Measurements from ENCODE around the gene TBXA2R.

Gene TBXA2R

DNA sequence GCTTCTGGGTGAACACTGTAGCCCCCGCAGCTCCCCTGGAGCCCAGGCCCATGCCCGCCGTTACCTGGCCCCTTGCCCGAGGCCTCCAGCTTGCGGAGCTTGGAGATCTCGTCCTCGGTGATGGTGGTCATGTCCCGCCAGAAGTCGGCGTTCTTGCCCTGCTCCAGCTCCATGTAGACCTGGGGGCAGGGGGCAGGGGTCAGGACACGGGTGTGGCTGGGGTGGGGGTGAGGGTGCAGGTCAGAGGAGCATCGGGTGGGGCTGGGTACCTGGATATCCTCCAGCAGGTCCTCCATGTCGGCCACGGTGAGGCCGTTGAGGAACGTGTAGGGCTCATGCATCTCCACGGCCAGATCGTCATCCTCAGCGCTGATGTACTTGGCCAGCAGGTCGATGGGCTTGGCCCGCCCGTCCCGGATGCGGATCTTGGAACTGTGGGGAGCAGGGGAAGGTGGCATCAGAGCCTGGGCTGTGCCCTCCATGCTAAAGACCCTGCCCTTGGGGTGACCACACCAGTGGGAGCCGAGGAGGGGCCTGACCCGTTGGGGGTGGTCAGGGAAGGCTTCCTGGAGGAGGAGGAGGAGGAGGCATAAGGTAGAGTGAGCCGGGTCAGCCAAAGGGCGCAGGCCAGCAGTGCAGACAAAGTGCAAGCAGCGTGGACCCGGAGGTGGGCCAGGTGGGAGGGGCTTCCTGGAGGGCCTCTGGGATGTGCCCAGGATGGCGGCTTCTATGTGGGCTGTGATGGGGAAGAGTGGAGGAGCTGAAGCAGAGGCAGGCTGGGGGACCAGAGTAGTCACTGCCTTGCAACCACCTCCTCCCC, 12.3 kb upstream of the TBXA2R start:
- DNase-seq, result no peak

DNA sequence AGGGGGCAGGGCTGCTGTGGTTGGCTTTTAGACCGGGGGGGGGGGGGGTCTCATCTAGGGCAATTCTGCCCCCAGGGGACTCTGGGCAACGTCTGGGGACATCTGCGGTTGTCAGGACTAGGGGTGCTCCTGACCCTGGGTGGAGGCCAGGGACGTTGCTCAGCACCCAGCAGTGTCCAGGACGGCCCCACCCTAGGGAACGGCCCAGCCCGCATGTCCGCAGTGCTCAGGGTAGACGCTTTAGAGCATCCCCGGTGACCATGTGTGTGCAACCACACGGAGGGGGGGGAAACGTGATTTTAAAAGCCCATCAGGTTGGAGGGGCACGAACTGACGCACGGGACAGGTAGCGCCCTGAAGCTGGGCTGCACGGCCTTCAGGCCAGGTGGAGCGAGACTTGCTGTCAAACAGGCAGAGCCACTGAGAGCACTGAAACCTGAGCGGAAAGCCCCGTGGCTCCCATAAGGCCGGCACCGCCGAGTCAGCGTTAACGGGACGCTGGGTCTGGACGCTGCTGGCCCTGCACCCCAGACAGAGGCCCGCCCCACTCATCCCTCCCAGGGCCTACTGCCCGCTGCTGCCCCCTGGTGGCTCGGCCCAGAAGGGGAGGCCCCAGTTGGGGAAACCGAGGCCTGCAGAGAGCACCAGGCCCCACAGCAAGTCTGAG, 11.6 kb upstream of the TBXA2R start:
- DNase-seq, result peak; percentile 66 to 68

DNA sequence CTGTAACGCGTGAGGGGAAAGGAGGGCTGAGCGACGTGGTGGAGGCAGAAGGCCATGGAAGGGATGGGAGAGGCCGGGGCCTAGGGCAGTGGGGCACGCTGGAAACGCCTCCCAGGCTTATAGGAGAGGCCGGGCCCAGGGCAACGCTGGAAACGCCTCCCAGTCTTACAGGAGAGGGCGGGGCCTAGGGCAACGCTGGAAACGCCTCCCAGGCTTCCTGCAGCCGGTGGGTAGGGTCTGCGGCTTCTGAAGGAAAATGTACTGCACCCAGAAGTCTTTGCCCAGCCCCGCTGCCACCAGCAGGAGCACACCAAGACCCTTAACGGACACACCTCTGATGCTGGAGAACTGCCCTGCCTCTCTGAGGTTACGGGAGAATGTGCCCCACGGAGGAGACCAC, 10.8 kb upstream of the TBXA2R start:
- no peak for DNase-seq

DNA sequence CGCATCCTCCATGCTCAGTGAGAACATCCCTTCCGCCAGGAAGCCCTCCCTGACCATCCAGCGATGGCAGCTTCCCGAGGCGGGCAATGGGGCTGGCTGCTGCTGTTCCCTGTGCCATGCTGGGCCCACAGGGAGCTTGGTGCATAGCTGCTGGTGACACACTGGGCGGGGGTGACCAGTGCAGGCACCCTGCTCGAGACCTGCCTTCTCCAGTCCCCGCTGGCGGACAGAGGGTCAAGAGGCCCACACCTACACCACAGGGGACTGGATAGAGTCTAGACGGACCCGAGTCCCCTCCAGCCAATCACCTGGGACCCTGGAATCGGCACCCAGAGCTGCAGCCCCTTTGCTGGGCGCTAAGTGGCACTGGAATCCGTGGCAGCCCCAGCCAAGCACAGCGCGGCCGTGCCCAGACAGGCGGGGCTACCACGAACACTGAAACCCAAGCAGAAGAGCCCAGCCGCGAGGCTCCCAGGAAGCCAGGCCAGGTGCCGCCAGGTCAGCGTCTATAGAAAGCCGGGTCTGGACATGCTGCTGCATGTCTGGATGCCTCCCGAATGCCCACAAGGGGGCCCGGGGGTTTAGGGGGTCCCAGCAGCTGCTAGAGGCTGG, 9.0 kb upstream of the TBXA2R start:
- DNase-seq, result no peak

DNA sequence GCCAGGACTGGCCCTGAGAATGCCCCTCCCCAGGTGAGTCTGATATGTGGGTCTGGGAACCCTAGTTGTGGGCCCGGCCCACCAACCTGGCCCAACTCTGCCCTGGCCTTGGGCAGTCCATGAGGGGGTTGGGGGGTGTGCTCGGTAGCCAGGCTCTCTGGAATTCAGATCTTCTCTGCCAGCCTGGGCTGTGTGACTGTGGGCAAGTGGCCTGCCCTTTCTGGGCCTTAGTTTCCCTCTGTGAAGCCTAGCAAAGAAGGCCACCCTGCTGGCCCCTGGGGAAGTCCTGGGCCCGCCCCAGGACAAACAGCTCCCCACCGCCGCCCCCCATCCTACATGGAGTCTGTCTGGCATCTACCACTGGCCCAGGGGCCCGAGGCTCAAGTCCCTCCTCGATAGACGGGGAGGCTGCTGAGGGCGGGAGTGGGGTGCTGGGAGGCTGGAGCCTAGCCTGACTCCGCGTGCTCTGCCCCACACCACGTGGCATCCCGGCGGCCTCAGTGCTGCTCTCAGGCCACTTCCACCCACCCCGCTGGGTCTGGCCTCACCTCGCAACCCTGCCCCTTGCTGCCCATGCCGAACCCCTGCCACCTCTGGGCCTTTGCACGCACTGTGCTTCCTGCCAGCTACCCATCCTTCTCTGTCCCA, 8.3 kb upstream of the TBXA2R start:
- DNase-seq, result no peak

DNA sequence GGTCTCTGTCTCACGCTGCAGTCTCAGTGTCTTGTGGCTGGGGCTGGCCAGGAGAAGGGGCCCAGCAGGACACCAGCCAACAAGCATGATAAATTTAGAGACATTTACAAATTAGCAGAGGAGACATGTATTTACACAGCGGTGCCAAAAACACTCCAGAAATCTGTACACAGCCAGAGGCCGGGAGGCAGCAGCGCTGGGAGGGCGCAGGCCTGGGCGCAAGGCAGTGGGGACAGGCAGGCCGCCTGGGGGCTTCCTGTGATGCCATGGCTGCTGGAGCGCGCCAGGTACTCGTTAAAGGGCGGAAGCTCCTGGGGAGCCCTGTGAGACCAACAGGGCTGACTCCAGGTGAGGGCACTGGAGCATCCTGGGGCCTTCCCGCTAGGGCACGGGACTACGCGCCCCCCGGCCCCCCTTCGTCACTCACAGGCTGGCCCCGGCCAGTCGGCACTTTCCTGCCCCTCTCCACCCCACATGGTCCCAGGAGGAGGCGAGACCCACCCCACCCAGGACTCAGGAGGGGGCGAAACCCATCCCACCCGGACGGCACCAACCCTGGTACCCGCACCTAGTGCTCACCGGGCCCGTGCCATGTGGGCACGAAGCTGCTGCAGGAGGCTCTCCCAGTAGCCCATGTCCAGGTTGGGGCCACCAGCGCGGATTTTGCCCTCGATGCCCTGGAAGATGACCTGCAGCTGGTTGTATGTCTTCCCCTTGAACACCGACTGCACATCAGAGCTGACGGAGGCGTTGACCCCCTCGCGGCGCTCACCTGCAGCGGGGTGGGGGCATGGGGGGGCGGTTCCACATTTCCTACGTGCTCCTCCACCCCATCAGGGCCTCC, 7.4 kb upstream of the TBXA2R start:
- DNase-seq, result no peak

DNA sequence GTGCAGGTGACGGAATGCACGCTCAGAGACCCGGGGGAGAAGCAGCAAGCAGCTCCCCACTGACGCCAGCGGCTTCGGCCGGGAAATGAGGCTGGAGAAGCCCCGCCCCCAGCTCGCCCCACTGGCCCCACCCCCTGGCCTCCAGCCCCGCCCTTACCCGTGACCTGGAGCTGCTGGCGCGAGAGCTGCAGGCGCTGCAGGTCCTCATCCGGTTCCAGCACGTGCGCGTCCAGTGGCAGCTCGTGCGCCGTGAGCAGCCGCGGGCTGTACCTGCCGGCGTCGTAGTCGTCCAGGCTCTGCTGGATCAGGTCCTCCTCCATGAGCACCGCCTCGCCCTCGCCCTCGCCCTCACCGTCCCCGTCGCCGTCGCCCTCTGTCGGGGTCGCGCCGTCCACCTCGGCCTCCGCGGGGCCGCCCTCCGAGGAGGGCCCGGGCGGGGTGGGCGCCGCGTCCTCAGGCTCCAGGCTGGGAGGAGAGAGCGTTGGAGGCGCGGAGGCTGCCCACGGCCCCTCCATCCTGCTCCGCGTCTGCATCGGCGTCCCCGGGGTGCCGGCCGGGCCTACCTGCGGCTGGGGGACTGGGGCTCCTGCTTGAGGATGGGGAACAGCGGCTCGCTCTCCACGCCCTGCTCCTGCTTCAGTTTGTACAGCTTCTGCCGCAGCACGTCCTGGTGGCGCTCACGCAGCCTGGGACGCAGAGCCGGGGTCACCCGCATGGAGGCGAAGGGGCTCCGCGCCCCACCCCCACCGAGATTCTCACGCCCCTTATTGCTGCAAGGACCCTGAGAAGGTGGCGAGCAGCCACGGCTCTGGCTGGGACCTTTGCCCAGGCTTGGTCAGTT, 6.4 kb upstream of the TBXA2R start:
- DNase-seq, result no peak

DNA sequence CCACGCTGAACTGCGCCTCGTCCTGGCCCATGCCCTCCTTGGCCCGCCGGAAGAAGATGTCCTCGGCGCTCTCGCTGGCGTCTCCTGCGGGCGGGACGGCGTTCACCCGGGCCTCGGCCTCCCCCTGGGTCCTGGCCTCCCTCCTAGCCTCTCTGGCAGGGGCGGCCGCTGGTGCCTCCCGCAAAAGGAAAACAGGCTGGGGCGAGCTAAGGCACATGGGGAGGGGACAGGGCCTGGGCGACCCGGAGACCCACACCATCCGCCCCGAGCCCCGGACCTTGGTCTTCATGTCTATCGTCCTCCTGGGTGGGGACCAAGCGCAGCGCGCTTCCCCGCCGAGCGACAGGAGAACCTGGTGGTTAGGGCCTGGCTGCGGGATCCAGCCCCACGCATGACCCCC, 5.7 kb upstream of the TBXA2R start:
- DNase-seq, result no peak

DNA sequence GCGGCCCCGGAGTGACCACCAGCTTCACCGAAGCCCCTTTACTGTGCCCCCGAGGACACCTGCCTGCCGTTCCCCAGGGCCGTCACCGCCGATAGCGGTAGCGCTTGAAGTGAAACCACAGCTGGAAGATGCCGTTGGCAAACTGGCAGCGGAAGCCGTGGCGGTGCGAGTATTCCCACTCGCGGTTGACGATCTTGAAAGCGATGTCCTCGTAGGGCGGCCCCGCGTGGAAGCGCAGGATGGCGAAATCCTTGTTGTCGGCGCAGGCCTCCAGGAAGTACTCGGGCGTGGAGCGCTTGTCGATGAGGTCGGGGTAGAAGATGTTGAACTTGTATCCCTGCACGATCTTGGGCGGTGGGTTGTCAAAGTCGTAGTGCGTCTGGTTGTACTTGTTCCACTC, 5.2 kb upstream of the TBXA2R start:
- no peak for DNase-seq

DNA sequence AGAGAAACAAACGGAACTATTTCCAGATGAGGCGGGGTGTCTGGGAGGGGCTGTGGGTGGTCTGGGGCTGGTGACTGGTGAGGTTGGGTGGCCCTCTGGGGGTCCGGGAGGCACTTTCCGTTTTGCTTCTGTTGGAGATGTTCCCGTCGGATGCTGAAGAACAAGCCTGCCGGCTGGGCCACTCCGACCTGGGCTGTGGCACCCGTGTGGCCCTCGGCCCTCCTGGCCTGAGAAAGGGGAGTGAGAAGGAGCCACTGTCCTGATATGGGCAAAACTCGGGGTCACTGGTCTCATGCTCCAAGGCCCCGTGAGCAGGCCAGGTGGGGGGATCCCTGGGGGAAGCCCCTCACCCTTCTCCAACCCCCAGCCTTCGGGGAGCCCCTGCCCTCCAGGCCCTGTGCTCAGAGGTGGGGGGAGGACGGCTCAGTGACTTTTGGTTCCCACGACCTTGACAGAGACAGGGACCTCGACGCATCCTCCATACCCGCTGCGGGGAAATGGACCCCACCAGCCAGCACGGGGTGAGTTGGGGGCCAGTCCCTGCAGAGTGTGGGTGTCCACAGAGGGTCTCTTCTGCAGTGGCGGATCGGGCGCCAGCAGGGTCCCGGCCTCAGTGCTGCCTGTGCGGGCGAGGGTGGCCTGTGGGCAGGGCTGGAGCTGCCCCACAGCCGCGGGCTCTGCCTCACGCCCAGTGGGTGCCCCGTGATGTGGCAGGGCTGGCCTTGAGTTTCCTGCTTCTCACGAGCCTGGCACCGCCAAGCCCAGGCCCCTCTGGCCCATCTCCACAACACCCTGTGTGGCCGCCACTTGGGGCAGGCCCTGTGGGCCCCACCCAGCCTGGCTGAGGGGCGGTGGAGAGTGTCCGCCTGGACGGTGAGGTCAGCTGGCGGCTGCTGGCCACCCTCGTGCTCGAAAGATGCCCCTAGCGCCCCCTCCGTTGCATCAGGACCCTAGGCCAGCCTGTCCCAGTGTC, 4.4 kb upstream of the TBXA2R start:
- no peak for DNase-seq

DNA sequence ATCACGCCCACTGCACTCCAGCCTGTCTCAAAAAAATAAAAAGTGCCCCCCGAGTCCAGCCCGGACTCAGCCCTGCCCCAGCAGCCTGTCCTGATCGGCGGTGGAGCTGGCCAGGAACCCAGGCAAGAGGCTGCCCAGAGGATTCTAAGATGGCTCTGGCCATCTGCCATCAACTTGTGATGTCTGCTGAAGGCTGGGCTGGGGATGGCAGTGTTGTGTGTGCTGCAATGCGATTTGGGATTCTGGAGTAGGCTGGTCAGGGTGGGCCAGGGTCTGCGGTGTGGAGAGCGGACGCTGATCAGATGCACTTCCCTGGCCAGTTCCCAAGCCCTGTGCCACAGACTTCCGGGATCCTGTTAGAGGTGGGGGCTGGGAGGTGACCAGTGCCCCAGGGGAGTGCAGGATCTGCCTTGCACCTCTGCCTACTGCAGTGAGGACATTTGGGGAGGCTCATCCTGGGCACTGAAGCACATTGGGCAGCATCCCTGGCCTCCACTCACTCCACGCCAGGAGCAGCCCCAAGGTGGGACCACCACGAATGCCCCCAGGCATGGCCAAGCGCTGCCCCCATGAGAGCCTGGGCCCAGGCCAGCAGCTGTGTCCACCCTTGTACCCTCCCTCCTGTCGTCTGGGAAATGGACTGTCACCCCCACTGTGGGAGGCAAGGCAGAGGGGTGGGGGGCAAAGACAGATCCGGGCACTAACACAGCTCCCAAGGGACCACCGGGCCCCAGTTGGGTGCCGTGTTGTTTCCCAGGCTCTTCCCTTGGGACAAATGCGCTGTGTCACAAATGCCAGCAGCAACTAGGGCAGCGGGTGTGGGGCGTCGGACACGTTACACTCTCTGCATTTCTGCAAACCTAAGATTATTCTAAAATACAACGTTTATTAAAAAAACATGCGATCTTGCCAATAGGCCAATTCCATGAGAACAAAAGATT, 3.4 kb upstream of the TBXA2R start:
- no peak for DNase-seq

DNA sequence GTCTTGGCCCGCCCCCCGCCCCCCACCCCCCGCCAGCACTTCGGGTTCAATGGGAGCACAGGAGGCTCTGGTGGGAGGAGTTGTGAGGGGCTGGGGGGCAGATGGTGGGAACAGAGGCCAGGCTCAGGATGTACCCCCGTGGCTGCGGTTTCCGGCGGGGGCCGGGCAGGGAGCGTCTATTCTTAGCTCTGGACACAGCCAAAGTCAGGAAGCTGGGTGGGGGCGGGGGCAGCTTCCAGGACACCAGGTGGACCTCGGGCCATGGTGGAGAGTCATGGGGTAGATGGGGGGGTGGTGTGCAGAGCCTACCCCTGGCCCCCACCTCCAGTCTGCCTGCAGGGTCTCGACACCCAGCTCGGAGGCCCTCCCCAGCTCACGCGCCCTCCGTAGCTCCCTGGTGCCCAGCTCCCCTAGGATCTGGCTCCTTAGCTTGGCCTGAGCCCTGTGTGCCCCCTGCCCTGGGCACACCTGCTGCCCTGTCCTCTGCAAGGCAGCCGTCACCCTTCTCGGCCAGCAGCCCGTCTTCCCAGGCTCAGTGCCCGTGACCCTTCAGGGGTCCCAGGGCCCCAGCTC, 2.2 kb upstream of the TBXA2R start:
- no peak for DNase-seq

DNA sequence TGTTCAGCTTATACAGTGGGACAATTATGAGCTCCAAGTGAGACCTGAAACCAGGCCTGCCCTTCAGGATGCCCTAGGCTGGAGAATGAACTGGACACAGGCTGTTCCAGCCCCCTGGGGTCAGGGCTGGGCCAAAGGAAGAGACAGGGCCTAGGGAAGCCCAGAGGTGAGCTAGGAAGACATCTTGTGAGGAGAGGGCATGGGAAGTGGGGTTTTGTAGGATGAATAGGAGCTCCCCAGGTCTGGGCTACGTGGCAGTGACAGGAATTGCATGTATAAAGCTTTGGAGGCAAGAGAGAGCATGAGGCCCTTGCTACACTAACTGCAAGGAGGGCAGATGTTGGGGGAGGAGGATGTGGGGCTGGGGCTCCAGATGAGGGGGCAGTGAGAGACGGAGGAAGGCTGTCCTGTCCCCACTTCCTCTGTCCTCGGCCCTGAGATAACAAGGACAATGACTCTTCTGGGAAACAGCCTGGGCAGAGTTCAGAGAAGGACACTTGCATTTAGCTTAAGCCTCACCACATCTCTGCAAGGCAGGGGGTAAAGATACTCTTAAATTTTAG, 1.5 kb upstream of the TBXA2R start:
- DNase-seq, result no peak

DNA sequence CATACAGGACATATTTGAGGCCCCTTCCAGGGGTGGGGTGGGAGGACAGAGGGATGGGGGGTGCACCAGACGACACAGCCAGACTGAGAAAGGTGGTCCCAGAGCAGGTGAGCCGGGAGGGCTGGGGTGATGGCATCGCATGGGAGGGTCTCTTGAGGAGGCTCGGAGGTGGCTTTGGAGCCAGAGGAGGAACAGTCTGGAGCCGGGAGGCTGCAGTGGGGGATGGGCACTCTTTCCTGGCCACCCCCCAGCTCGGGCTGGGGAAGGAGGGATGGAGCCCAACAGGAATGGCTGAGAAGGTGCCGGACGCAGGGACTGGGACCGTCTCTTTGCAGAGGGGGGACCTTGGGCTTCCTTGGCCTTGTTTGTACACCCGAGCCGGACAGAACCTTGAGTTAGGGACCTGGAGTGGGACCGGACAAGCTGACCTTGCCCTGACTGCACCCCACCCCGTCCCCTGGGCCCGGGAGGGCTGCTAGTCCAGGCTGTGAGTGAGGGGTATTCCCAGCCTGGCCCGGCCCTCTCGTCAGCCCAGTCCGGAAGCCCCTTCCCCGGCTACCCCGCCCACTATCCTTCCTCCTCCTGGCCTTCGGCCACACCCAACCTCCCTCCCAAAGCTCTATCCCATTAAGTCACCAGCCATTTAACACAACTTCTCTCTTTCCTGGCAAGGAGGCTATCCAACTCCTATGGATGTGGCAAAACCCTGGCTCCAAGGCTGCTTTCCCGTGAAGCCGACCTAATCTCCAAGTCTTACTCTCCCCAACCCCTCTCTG, 816 bp upstream of the TBXA2R start:
- DNase-seq, result no peak

DNA sequence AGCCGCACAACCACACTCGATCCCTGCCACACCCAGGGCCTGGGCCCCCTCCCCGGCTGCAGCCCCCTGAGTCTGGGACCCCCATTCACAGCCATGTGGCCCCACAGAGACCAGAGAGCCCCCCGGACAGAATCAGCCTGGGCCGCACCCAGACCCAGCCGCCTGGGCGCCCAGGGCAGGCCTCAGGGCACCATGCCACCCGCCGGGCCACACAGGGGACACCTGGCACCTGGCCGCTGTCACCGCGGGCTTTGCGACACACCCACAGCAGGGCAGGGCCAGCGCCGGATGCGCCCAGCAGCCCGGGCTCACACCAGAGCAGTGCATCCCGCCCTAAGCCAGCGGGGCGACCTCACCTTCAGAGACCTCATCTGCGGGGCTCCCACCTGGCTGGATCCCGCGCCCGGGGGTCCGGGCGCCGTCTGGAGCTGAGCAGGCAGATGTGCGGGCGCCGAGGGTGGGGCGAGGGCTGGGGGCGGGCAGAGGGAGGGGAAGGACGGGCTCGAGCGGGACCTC, 443 bp downstream of the TBXA2R start:
- DNase-seq, result peak in 1 of 2 experiments; percentile 29

DNA sequence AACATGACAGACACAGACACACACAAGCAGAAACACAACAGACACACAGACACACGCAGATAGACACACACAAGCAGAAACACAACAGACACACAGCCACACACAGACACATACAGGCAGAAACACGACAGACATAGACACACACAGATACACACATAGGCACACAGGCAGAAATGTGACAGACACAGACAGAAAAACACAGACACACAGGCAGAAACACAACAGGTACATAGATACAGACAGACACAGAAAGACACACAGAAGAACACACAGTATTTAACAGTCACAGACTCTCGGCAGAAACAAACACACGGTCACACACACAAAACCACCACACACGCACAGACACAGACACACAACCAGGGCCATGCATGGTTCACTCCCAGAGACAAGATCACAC, 905 bp downstream of the TBXA2R start:
- no peak for DNase-seq

DNA sequence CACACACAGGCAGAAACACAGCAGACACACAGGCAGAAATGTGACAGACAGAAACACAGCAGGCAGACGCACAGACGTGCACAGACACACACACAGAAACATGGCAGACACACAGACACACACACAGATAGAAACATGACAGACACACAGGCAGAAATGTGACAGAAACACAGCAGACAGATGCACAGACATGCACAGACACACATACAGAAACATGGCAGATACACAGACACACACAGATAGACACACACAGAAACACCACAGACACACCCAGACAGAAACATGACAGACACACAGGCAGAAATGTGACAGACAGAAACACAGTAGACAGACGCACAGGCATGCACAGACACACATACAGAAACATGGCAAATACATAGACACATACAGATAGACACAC, 1.3 kb downstream of the TBXA2R start:
- DNase-seq, result no peak

DNA sequence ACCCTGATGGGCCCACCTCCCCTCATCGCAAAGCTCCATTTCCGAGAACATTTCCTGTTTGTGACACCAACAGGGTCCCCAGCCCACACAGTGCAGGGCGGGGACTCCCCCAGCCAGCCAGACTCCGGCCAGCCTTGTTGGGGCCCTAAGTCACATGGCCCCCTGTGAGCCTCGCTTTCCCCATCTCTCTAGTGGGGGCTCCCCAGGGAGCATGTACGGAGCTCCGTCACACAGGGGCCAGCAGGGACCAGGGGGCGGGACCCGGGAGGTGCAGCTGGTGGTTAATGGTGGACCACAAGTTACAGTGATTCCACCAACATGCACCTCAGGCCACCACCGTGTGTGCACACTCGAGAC, 1.7 kb downstream of the TBXA2R start:
- peak in 1 of 2 experiments; percentile 20 for DNase-seq

All from activated CD4-positive, alpha-beta T cell treated with anti-CD3 and anti-CD28 coated beads, Interleukin-2, amount 50 U/mL, for 48 hours (primary cell).